Measurements from ENCODE around the gene RAP2C. TPM values are rescaled to one million over a fixed set of nuclear protein-coding genes. Genes with fewer than 3 reads are reported as not detected.

The RAP2C gene
- total RNA-seq, 1 donor from 2014 or later: 16.4 TPM

DNA sequence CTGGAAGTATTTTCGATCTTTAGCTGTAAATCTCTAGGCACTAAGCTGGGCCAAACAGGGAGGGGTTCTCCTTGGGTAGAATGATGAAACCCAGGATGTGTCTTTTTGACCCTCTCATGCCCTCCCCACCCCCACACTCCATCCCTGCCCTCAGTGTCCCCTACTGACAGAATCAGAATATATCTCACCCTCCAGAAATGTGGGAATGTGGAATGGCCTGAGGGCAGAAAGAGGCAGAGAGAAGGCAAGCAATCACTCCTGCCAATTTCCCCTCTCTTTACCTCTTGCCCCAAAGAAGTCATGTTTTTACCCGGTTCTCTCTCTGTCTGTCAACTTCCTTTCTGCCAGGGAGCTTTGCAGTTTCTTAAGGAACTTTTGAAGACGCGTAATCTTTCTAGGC, 34.4 kb downstream of the RAP2C start:
- DNase-seq (ENCODE audit: low read depth): no peak
- H3K4me3 ChIP-seq (ENCODE audit: low read depth, low read length): no peak overlapping the region
- TF ChIP-seq, protein P1, sequence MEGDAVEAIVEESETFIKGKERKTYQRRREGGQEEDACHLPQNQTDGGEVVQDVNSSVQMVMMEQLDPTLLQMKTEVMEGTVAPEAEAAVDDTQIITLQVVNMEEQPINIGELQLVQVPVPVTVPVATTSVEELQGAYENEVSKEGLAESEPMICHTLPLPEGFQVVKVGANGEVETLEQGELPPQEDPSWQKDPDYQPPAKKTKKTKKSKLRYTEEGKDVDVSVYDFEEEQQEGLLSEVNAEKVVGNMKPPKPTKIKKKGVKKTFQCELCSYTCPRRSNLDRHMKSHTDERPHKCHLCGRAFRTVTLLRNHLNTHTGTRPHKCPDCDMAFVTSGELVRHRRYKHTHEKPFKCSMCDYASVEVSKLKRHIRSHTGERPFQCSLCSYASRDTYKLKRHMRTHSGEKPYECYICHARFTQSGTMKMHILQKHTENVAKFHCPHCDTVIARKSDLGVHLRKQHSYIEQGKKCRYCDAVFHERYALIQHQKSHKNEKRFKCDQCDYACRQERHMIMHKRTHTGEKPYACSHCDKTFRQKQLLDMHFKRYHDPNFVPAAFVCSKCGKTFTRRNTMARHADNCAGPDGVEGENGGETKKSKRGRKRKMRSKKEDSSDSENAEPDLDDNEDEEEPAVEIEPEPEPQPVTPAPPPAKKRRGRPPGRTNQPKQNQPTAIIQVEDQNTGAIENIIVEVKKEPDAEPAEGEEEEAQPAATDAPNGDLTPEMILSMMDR (conservative IDR thresholded peaks at IDR 0.05; ENCODE audit: low read depth, low read length): no peak

- no peak for DNase-seq (ENCODE audit: low read depth)
- no peak overlapping the region for H3K4me3 ChIP-seq (ENCODE audit: low read depth, low read length)
- TF ChIP-seq, protein P1 (conservative IDR thresholded peaks at IDR 0.05; ENCODE audit: low read depth, low read length): no peak
These were observed 37.9 kb downstream of the RAP2C start for GRCh38 chrX:132181364-132181763.

GRCh38 chrX:132180929-132181328, 38.3 kb downstream of the RAP2C start:
- DNase-seq (ENCODE audit: low read depth): no peak
- TF ChIP-seq, protein P1 (conservative IDR thresholded peaks at IDR 0.05; ENCODE audit: low read depth, low read length): no peak
- H3K4me3 ChIP-seq (ENCODE audit: low read depth, low read length): no peak overlapping the region

- TF ChIP-seq, protein P1 (conservative IDR thresholded peaks at IDR 0.05; ENCODE audit: low read depth, low read length): no peak
- DNase-seq (ENCODE audit: low read depth): no peak
These were observed 45.6 kb downstream of the RAP2C start for GRCh38 chrX:132173647-132174046.

GRCh38 chrX:132171881-132172280, 47.4 kb downstream of the RAP2C start:
- no peak for DNase-seq (ENCODE audit: low read depth)
- H3K4me3 ChIP-seq (ENCODE audit: low read depth, low read length): no peak overlapping the region
- TF ChIP-seq, protein P1 (conservative IDR thresholded peaks at IDR 0.05; ENCODE audit: low read depth, low read length): no peak

More at GRCh38 chrX:132173647-132174046, 45.6 kb downstream of the RAP2C start:
- H3K4me3 ChIP-seq (ENCODE audit: low read depth, low read length): no peak overlapping the region

- no peak for DNase-seq (ENCODE audit: low read depth)
- H3K4me3 ChIP-seq (ENCODE audit: low read depth, low read length): no peak overlapping the region
- TF ChIP-seq, protein P1 (conservative IDR thresholded peaks at IDR 0.05; ENCODE audit: low read depth, low read length): peak; percentile 16
These were observed 47.8 kb downstream of the RAP2C start for GRCh38 chrX:132171478-132171877.

- DNase-seq (ENCODE audit: low read depth): no peak
These were observed 49.7 kb downstream of the RAP2C start for GRCh38 chrX:132169554-132169953.

More at GRCh38 chrX:132169554-132169953, 49.7 kb downstream of the RAP2C start:
- H3K4me3 ChIP-seq (ENCODE audit: low read depth, low read length): no peak overlapping the region
- TF ChIP-seq, protein P1 (conservative IDR thresholded peaks at IDR 0.05; ENCODE audit: low read depth, low read length): no peak

Data from epithelial cell of proximal tubule (primary cell).